HepG2 (cell line): ENCODE data around the gene AP2A2. TPM values are rescaled to one million over a fixed set of nuclear protein-coding genes. Genes with fewer than 3 reads are reported as not detected.

ENCODE experiments used
- ATAC-seq: fragments of 200-7000 bp; cut with Tn5 transposase; 3 replicates; pipeline ENCODE4 v1.9.1; 2020; ENCODE audit warnings: mild to moderate bottlenecking, moderate library complexity
- BruUV-seq: library from RNA; stranded (reverse); fragments of 400-500 nt; replicated peaks from 2 replicates; lab custom pipeline; 2021; lab: Mats Ljungman, UMichigan
- CTCF ChIA-PET: fragments of 300-600 bp; formaldehyde crosslinking; extraction: SDS; loops from one replicate; lab custom pipeline; 2021; ENCODE audit warnings: low total read pairs, inconsistent platforms, low intra/inter-chr PET ratio; lab: Yijun Ruan, JAX
- POLR2A ChIA-PET: fragments of 350-600 bp; sonication (Branson Sonifier 250); formaldehyde crosslinking; loops from one replicate; lab custom pipeline; 2020; ENCODE audit warnings: antibody characterized with exemption, inconsistent platforms; lab: Yijun Ruan, JAX
- DNase-seq: peaks from one replicate; pipeline ENCODE4 v3.0.0-alpha.2; 2015; ENCODE audit warnings: low spot score
- FAIRE-seq: peaks from 3 replicates; lab custom pipeline; 2011; peaks lifted over from hg19 to GRCh38; lab: Jason Lieb, UNC
- H2AFZ ChIP-seq: one replicate; pipeline ENCODE4 v1.6.1; 2011; ENCODE audit warnings: low read length, inconsistent platforms
- H3K27ac ChIP-seq: fragments of 300-600 bp; 3 replicates; pipeline ENCODE4 v1.8.0; 2011; ENCODE audit warnings: mixed run types, mild to moderate bottlenecking, mixed read lengths, low read length, inconsistent platforms; ENCODE audit not compliant: insufficient read depth; ENCODE audit errors: extremely low read length
- H3K27me3 ChIP-seq, 2 experiments: fragments of 200-600 bp in 1 of 2; 2 replicates in 1 of 2; 3 replicates in 1 of 2; pipeline versions ENCODE4 v1.6.0 to v1.8.0; 2011; ENCODE audit warnings: low read length in 2 of 2, mild to moderate bottlenecking in 2 of 2, moderate library complexity in 2 of 2, inconsistent platforms in 1 of 2; ENCODE audit not compliant: insufficient read depth in 2 of 2, control insufficient read depth in 1 of 2
- H3K36me3 ChIP-seq, 2 experiments: fragments of 200-600 bp in 1 of 2; replicated peaks in 1 of 2; 2 replicates in 1 of 2; 3 replicates in 1 of 2; pipeline versions ENCODE4 v1.5.1 to v1.8.0; 2011; ENCODE audit warnings: low read length in 2 of 2, inconsistent platforms in 1 of 2; ENCODE audit not compliant: insufficient read depth in 2 of 2, control insufficient read depth in 1 of 2
- H3K4me1 ChIP-seq: 2 replicates; pipeline ENCODE4 v1.5.1; 2012; ENCODE audit warnings: low read length, inconsistent platforms; ENCODE audit not compliant: insufficient read depth
- H3K4me2 ChIP-seq: 2 replicates; pipeline ENCODE4 v1.6.0; 2011; ENCODE audit warnings: low read depth, low read length, inconsistent platforms
- H3K4me3 ChIP-seq, 3 experiments: fragments of 200-600 bp in 1 of 3; sonication (generic), shearing (Covaris generic) in 1 of 3; replicated peaks in 1 of 3; 2 replicates each; pipeline ENCODE4 v1.5.1; 2011 to 2016; ENCODE audit warnings: low read length in 3 of 3, inconsistent platforms in 2 of 3, low read depth in 2 of 3, mild to moderate bottlenecking in 2 of 3, control low read depth in 1 of 3, mixed read lengths in 1 of 3; ENCODE audit not compliant: insufficient read depth in 1 of 3
- H3K79me2 ChIP-seq: one replicate; pipeline ENCODE4 v1.6.1; 2011; ENCODE audit warnings: low read length, inconsistent platforms; ENCODE audit not compliant: insufficient read depth
- H3K9ac ChIP-seq: 2 replicates; pipeline ENCODE4 v1.6.0; 2011; ENCODE audit warnings: mild to moderate bottlenecking, low read depth, low read length, inconsistent platforms; ENCODE audit not compliant: insufficient read depth
- H3K9me3 ChIP-seq: 2 replicates; pipeline ENCODE4 v1.5.1; 2012; ENCODE audit warnings: mild to moderate bottlenecking, low read length
- H4K20me1 ChIP-seq: 2 replicates; pipeline ENCODE4 v1.6.0; 2011; ENCODE audit warnings: inconsistent platforms, mild to moderate bottlenecking, low read length, moderate library complexity; ENCODE audit not compliant: insufficient read depth
- CTCF ChIP-seq: sonication (generic); formaldehyde crosslinking; IDR thresholded peaks from 2 replicates; pipeline ENCODE4 v1.5.0; 2020; ENCODE audit warnings: mild to moderate bottlenecking, missing genetic modification reagents, moderate library complexity
- ETS1 ChIP-seq: sonication (generic); formaldehyde crosslinking; IDR thresholded peaks from 2 replicates; pipeline ENCODE4 v1.4.0; 2020; ENCODE audit warnings: missing genetic modification reagents
- GLI4 ChIP-seq: sonication (generic); formaldehyde crosslinking; IDR thresholded peaks from 2 replicates; pipeline ENCODE4 v1.5.1; 2020; ENCODE audit warnings: missing genetic modification reagents, mild to moderate bottlenecking, moderate library complexity, borderline replicate concordance
- NBN ChIP-seq: fragments of 450-650 bp; conservative IDR thresholded peaks from 2 replicates; pipeline ENCODE4 v1.6.1; 2017
- NFRKB ChIP-seq: fragments of 450-650 bp; IDR thresholded peaks from 2 replicates; pipeline ENCODE4 v1.6.1; 2017
- NFYC ChIP-seq: IDR thresholded peaks from 2 replicates; pipeline ENCODE4 v1.6.1; 2016; ENCODE audit warnings: missing genetic modification reagents, missing compliant biosample characterization
- RBM39 ChIP-seq: fragments of 200-400 bp; formaldehyde crosslinking; IDR thresholded peaks from one replicate; pipeline ENCODE4 v1.6.1; 2018; ENCODE audit warnings: antibody characterized with exemption, mild to moderate bottlenecking, low read depth, low read length; ENCODE audit not compliant: poor library complexity, severe bottlenecking
- SRSF9 ChIP-seq: fragments of 200-400 bp; formaldehyde crosslinking; IDR thresholded peaks from 2 replicates; pipeline ENCODE4 v1.6.1; 2018; ENCODE audit warnings: borderline replicate concordance, mild to moderate bottlenecking, low read depth, low read length; ENCODE audit not compliant: insufficient read depth, poor library complexity, severe bottlenecking
- THYN1 ChIP-seq: sonication (generic); formaldehyde crosslinking; IDR thresholded peaks from 2 replicates; pipeline ENCODE4 v1.8.1; 2023; ENCODE audit warnings: low read depth, mild to moderate bottlenecking, moderate library complexity, missing genetic modification reagents, borderline replicate concordance
- ZBTB38 ChIP-seq: sonication (generic); formaldehyde crosslinking; IDR thresholded peaks from 2 replicates; pipeline ENCODE4 v1.5.1; 2020; ENCODE audit warnings: mild to moderate bottlenecking, missing genetic modification reagents
- ZNF224 ChIP-seq: sonication (generic); formaldehyde crosslinking; IDR thresholded peaks from 2 replicates; pipeline ENCODE4 v1.5.0; 2020; ENCODE audit warnings: mild to moderate bottlenecking, missing genetic modification reagents
- ZNF260 ChIP-seq: sonication (generic); formaldehyde crosslinking; IDR thresholded peaks from 2 replicates; pipeline ENCODE4 v1.4.0; 2020; ENCODE audit warnings: missing genetic modification reagents, low read depth, mild to moderate bottlenecking, borderline replicate concordance
- ZNF350 ChIP-seq: sonication (generic); formaldehyde crosslinking; IDR thresholded peaks from 2 replicates; pipeline ENCODE4 v1.4.0; 2020; ENCODE audit warnings: mild to moderate bottlenecking, low read depth, missing genetic modification reagents, borderline replicate concordance
- ZNF501 ChIP-seq: sonication (generic); formaldehyde crosslinking; IDR thresholded peaks from 2 replicates; pipeline ENCODE4 v1.5.1; 2020; ENCODE audit warnings: mild to moderate bottlenecking, moderate library complexity, missing genetic modification reagents
- ZNF761 ChIP-seq: sonication (generic); formaldehyde crosslinking; conservative IDR thresholded peaks from 2 replicates; pipeline ENCODE4 v1.4.0; 2020; ENCODE audit warnings: mild to moderate bottlenecking, missing genetic modification reagents
- WGBS: methylation state at CpG from one replicate; pipeline ENCODE4 v1.1.6; 2017; ENCODE audit warnings: low lambda C conversion rate; 5-methylcytosine and 5-hydroxymethylcytosine counted together
- in situ Hi-C: cut with HindIII; loops from 2 replicates; pipeline ENCODE4 v1.10.0; 2017; ENCODE audit warnings: low pct_unique_long_range_greater_than_20kb; ENCODE audit not compliant: extremely low pct_ligation_motif_present
- intact Hi-C: fragments of 100-400 bp; cut with micrococcal nuclease; formaldehyde crosslinking; loops from one replicate; pipeline ENCODE4 v1.10.0; 2022; ENCODE audit not compliant: unreplicated experiment
- polyA plus RNA-seq, 8 experiments: library from polyadenylated mRNA; depleted of rRNA in 3 of 8; stranded (reverse) in 7 of 8; unstranded in 1 of 8; fragments of >200 nt; fragmentation: Illumina TruSeq in 4 of 8; extraction: Trizol in 4 of 8; gene quantifications; 2 replicates each; pipeline versions ENCODE4 v1.2.1 to v1.2.3, GENCODE V29; 2011 to 2016; ENCODE audit warnings: low read depth in 4 of 8, missing spikeins in 1 of 8, mixed read lengths in 1 of 8; ENCODE audit not compliant: insufficient read depth in 1 of 8
- total RNA-seq, 5 experiments: library from RNA; depleted of rRNA; stranded (reverse); fragments of >200 nt; fragmentation: Illumina TruSeq; extraction: Trizol; gene quantifications; 2 replicates each; pipeline ENCODE4 v1.2.3, GENCODE V29; 2016; ENCODE audit warnings: low read depth in 1 of 5
- TF ChIP-seq, protein P1 (sequence below): sonication (generic); formaldehyde crosslinking; IDR thresholded peaks from 2 replicates; pipeline ENCODE4 v1.4.0; 2020; ENCODE audit warnings: missing genetic modification reagents
- TF ChIP-seq, protein P2 (sequence below): sonication (generic); formaldehyde crosslinking; IDR thresholded peaks from 2 replicates; pipeline ENCODE4 v1.5.1; 2020; ENCODE audit warnings: missing genetic modification reagents, mild to moderate bottlenecking, borderline replicate concordance

The AP2A2 gene
- total and polyA plus RNA-seq, 2 of the 13 experiments (the other 11 are each of a cell fraction or from before 2014, with no cell fraction given): 25.7 to 75.7 TPM

GRCh38 chr11:975827-976226 is 50.2 kb downstream of the AP2A2 start:
- Histone ChIP-seq H3K27me3 (no peaks in the 10 kb centered on the region), H3K36me3 (peaks cover 44 to 75% of the 10 kb centered on the region in 2 experiments), H4K20me1 (0 out of 2 replicates have a peak, but pooled peaks cover 3% of the 10 kb centered on the region), H3K27ac (no peak overlapping the region), H3K9ac (no peak overlapping the region), H3K4me2 (no peak overlapping the region), H3K79me2 (no peaks in the 10 kb centered on the region), H2AFZ (no peak overlapping the region), H3K9me3 (no peaks in the 10 kb centered on the region), H3K4me3 (no peak overlapping the region), H3K4me1 (no peaks in the 10 kb centered on the region)
- 94% methylated on average over 11 of the region's 15 CpGs for WGBS
- BruUV-seq: no TSS peak
- ChIA-PET CTCF (interaction anchor here (1.2 kb wide), 1 partner anchor 77 kb away, joined by 3 read pairs; no protein-coding TSS in a partner anchor), POLR2A (no interaction called here)
- FAIRE-seq: no peak
- DNase-seq: peak; percentile 44
- peak; percentile 66 for ATAC-seq
- in situ Hi-C loops (no loop called here), intact Hi-C loops (loop anchor here (2.0 kb wide), 1 partner anchor 65 kb away; the partner anchor contains the start of gene CHID1)
- no peak for TF ChIP-seq ZNF501
- no peak for TF ChIP-seq ETS1 (CRISPR knock-in tag)
- peak; percentile 59; the same call in 1 of the 2 replicates for TF ChIP-seq ZBTB38 (CRISPR knock-in tag)
- TF ChIP-seq ZNF350 (CRISPR knock-in tag): no peak
- no peak for TF ChIP-seq NBN
- no peak for TF ChIP-seq ZNF761 (CRISPR knock-in tag)
- peak; percentile 34; the same call in 1 of the 2 replicates for TF ChIP-seq NFYC (CRISPR knock-in tag)
- no peak for TF ChIP-seq THYN1 (CRISPR knock-in tag)
- TF ChIP-seq NFRKB: no peak
- TF ChIP-seq ZNF260: no peak
- TF ChIP-seq ZNF224 (CRISPR knock-in tag): no peak
- TF ChIP-seq SRSF9: no peak
- TF ChIP-seq, protein P1, sequence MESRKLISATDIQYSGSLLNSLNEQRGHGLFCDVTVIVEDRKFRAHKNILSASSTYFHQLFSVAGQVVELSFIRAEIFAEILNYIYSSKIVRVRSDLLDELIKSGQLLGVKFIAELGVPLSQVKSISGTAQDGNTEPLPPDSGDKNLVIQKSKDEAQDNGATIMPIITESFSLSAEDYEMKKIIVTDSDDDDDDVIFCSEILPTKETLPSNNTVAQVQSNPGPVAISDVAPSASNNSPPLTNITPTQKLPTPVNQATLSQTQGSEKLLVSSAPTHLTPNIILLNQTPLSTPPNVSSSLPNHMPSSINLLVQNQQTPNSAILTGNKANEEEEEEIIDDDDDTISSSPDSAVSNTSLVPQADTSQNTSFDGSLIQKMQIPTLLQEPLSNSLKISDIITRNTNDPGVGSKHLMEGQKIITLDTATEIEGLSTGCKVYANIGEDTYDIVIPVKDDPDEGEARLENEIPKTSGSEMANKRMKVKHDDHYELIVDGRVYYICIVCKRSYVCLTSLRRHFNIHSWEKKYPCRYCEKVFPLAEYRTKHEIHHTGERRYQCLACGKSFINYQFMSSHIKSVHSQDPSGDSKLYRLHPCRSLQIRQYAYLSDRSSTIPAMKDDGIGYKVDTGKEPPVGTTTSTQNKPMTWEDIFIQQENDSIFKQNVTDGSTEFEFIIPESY: peak; percentile 89
- TF ChIP-seq CTCF (CRISPR knock-in tag): peak; percentile 65
- TF ChIP-seq, protein P2, sequence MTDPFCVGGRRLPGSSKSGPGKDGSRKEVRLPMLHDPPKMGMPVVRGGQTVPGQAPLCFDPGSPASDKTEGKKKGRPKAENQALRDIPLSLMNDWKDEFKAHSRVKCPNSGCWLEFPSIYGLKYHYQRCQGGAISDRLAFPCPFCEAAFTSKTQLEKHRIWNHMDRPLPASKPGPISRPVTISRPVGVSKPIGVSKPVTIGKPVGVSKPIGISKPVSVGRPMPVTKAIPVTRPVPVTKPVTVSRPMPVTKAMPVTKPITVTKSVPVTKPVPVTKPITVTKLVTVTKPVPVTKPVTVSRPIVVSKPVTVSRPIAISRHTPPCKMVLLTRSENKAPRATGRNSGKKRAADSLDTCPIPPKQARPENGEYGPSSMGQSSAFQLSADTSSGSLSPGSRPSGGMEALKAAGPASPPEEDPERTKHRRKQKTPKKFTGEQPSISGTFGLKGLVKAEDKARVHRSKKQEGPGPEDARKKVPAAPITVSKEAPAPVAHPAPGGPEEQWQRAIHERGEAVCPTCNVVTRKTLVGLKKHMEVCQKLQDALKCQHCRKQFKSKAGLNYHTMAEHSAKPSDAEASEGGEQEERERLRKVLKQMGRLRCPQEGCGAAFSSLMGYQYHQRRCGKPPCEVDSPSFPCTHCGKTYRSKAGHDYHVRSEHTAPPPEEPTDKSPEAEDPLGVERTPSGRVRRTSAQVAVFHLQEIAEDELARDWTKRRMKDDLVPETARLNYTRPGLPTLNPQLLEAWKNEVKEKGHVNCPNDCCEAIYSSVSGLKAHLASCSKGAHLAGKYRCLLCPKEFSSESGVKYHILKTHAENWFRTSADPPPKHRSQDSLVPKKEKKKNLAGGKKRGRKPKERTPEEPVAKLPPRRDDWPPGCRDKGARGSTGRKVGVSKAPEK (CRISPR knock-in tag): no peak
- no peak for TF ChIP-seq GLI4 (CRISPR knock-in tag)
- no peak for TF ChIP-seq RBM39
